K562 treated with DMSO at 1 percent for 48 hours (cell line): ENCODE data around the gene DCP1A. TPM values are rescaled to one million over a fixed set of nuclear protein-coding genes. Genes with fewer than 3 reads are reported as not detected.

Source experiments
- total RNA-seq: library from RNA; unstranded; fragments of 300-600 nt; gene quantifications from 2 replicates; pipeline ENCODE4 v1.2.3, GENCODE V29; 2022; ENCODE audit warnings: low replicate concordance; ENCODE audit errors: extremely low read depth

DCP1A gene
- total RNA-seq, result not detected in 2 replicates

DNA sequence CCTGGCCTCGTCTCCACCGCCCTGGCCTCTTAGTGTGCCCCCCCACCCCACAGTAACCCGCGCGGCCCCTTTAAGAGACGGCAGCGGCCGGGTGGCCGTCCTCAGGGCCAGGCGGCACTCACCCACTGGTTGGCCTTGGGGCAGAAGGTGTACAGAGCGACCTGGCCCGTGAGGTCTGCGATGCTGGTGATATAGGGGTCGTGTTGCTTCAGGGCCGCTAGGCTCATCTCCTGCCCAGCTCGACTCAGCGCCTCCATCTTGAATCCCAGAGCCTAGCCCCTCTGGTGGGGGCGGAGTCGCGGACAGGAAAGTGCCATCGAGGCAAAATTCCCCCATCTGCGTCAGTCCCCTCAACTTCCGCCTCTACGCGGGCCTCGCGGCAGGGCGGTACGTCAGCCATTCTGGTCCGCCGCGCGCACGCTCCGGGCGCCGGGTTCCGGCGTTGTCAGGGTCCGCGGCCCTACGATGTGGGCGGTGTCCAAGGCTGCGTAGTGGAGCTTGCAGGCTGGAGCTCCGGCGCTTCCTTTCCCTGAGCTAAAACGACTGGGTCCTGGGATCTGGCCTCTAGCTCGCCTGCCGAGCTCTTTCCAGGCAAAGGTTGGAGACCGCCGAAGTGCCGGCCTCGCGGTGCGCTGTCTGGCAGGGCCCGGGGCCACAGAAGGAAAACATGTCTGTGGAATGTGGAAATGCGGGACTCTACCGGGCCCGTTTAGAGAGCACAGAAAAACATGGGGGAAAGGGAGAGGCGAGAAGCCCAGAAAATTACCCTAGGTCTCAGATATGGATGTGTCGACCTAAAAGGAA, at the start of gene DCP1A:
DCP1A (minus strand) TSS at position 283 of the 804 bp plus-strand sequence; CDS start at position 257, 26 bp downstream.

DNA sequence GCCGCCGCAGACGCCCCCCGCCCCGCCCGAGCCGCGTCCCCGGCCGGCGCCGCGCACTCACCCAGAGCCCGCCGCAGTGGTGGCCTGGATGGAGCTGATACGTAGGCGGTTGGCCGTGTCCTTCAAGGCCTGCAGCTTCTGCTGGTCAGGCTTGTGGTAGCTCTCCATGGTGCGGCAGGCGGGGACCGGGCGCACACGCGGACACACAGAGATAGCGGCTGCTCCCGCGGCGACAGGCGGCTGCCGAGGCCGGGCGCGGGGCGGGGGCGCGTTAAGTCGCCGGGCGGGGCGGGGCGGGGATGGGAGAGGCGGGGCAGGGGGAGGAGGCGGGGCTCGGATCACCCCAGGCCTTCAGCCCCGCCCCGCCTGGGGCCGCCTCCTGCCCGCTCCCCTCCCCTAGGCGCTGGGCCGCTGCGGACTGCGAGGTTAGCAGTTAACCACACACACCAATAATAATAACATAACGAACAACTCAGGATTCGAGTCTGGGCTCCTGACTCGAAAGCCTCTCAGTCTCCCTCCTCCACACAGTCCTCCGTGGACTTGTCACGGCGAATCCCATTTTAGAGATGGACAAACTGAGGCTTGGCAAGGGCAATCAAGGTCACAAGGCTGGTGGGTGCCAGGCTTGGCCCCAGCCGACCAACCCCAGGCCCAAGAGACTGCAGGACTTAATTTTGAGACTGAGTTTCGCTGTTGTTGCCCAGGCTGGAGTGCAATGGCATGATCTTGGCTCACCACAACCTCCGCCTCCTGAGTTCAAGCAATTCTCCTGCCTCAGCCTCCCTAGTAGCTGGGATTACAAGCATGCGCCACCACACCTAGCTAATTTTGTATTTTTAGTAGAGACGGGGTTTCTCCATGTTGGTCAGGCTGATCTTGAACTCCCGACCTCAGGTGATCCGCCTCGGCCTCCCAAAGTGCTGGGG, 91.3 kb downstream of the DCP1A start, which contains the start of gene TKT:
TKT (minus strand) TSS at position 248 of the 929 bp plus-strand sequence; CDS start at position 168, 80 bp downstream.

Other genes starting within 250 kb of the DCP1A start
- not detected in 2 replicates for gene RFT1, start 217.1 kb downstream of the DCP1A start, total RNA-seq
- gene PRKCD, start 186.3 kb downstream of the DCP1A start, total RNA-seq, result not detected in 2 replicates
- 290 TPM in 1 of 2 replicates, not detected in the other for gene TKT, start 91.5 kb downstream of the DCP1A start, total RNA-seq
- gene CACNA1D, start 147.1 kb upstream of the DCP1A start, total RNA-seq, result not detected in 2 replicates